ENCODE measurements around the gene ASPA.

The ASPA gene

GRCh38 chr17:3505008-3505407, 29.2 kb downstream of the ASPA start:
- H3K9me3 ChIP-seq (ENCODE audit: control insufficient read depth, insufficient read depth, low read length), result no peaks in the 10 kb centered on the region
- no peak overlapping the region for H3K4me3 ChIP-seq (ENCODE audit: low read length)
- H3K79me2 ChIP-seq (ENCODE audit: control insufficient read depth, low read length), result no peaks in the 10 kb centered on the region
- 0 out of 2 replicates have a peak, but pooled peaks cover 3% of the 10 kb centered on the region for H3K27me3 ChIP-seq (ENCODE audit: control insufficient read depth, low read length)
- no peaks in the 10 kb centered on the region for H4K20me1 ChIP-seq (ENCODE audit: control insufficient read depth, insufficient read depth, low read depth, low read length)
- H3F3A ChIP-seq (ENCODE audit: control insufficient read depth, insufficient read depth), result no peaks in the 10 kb centered on the region
- H3K27ac ChIP-seq (ENCODE audit: low read depth, low read length), result no peak overlapping the region
- no peaks in the 10 kb centered on the region for H3K4me1 ChIP-seq (ENCODE audit: control insufficient read depth, low read length)
- H3K36me3 ChIP-seq (ENCODE audit: control insufficient read depth, low read length), result no peaks in the 10 kb centered on the region
- no peak overlapping the region for H3K4me2 ChIP-seq (ENCODE audit: low read length)
- H3K9me2 ChIP-seq (replicated peaks; ENCODE audit: control insufficient read depth, low read length), result no peaks in the 10 kb centered on the region
- TF ChIP-seq EZH2phosphoT487 (IDR thresholded peaks at IDR 0.05; ENCODE audit: borderline replicate concordance, low read length) (no peak), CTCF (IDR thresholded peaks at IDR 0.05; ENCODE audit: low read depth, low read length, poor library complexity, severe bottlenecking) (no peak)

GRCh38 chr17:3506054-3506453, 30.3 kb downstream of the ASPA start:
- Histone ChIP-seq H3F3A (ENCODE audit: control insufficient read depth, insufficient read depth) (no peaks in the 10 kb centered on the region), H3K36me3 (ENCODE audit: control insufficient read depth, low read length) (no peaks in the 10 kb centered on the region), H3K9me2 (replicated peaks; ENCODE audit: control insufficient read depth, low read length) (no peaks in the 10 kb centered on the region), H3K27me3 (ENCODE audit: control insufficient read depth, low read length) (0 out of 2 replicates have a peak, but pooled peaks cover 2% of the 10 kb centered on the region), H3K4me2 (ENCODE audit: low read length) (no peak overlapping the region), H3K79me2 (ENCODE audit: control insufficient read depth, low read length) (no peaks in the 10 kb centered on the region), H3K4me3 (ENCODE audit: low read length) (no peak overlapping the region), H3K9me3 (ENCODE audit: control insufficient read depth, insufficient read depth, low read length) (no peaks in the 10 kb centered on the region), H3K27ac (ENCODE audit: low read depth, low read length) (no peak overlapping the region), H4K20me1 (ENCODE audit: control insufficient read depth, insufficient read depth, low read depth, low read length) (no peaks in the 10 kb centered on the region), H3K4me1 (ENCODE audit: control insufficient read depth, low read length) (no peaks in the 10 kb centered on the region)
- TF ChIP-seq CTCF (IDR thresholded peaks at IDR 0.05; ENCODE audit: low read depth, low read length, poor library complexity, severe bottlenecking) (no peak), EZH2phosphoT487 (IDR thresholded peaks at IDR 0.05; ENCODE audit: borderline replicate concordance, low read length) (no peak)

GRCh38 chr17:3507071-3507470, 31.3 kb downstream of the ASPA start:
- no peaks in the 10 kb centered on the region for H3K9me2 ChIP-seq (replicated peaks; ENCODE audit: control insufficient read depth, low read length)
- no peaks in the 10 kb centered on the region for H3K36me3 ChIP-seq (ENCODE audit: control insufficient read depth, low read length)
- H3K79me2 ChIP-seq (ENCODE audit: control insufficient read depth, low read length), result no peaks in the 10 kb centered on the region
- no peaks in the 10 kb centered on the region for H4K20me1 ChIP-seq (ENCODE audit: control insufficient read depth, insufficient read depth, low read depth, low read length)
- no peak overlapping the region for H3K4me2 ChIP-seq (ENCODE audit: low read length)
- no peaks in the 10 kb centered on the region for H3K9me3 ChIP-seq (ENCODE audit: control insufficient read depth, insufficient read depth, low read length)
- no peak overlapping the region for H3K4me3 ChIP-seq (ENCODE audit: low read length)
- H3K4me1 ChIP-seq (ENCODE audit: control insufficient read depth, low read length), result no peaks in the 10 kb centered on the region
- no peaks in the 10 kb centered on the region for H3F3A ChIP-seq (ENCODE audit: control insufficient read depth, insufficient read depth)
- H3K27me3 ChIP-seq (ENCODE audit: control insufficient read depth, low read length), result no peaks in the 10 kb centered on the region
- H3K27ac ChIP-seq (ENCODE audit: low read depth, low read length), result no peak overlapping the region
- TF ChIP-seq EZH2phosphoT487 (IDR thresholded peaks at IDR 0.05; ENCODE audit: borderline replicate concordance, low read length) (no peak), CTCF (IDR thresholded peaks at IDR 0.05; ENCODE audit: low read depth, low read length, poor library complexity, severe bottlenecking) (no peak)

- H3K79me2 ChIP-seq (ENCODE audit: control insufficient read depth, low read length), result no peaks in the 10 kb centered on the region
- no peak overlapping the region for H3K4me3 ChIP-seq (ENCODE audit: low read length)
- no peaks in the 10 kb centered on the region for H3K9me2 ChIP-seq (replicated peaks; ENCODE audit: control insufficient read depth, low read length)
- no peaks in the 10 kb centered on the region for H3K4me1 ChIP-seq (ENCODE audit: control insufficient read depth, low read length)
- no peaks in the 10 kb centered on the region for H3K9me3 ChIP-seq (ENCODE audit: control insufficient read depth, insufficient read depth, low read length)
- H3K27me3 ChIP-seq (ENCODE audit: control insufficient read depth, low read length), result no peaks in the 10 kb centered on the region
- no peaks in the 10 kb centered on the region for H3F3A ChIP-seq (ENCODE audit: control insufficient read depth, insufficient read depth)
- H3K36me3 ChIP-seq (ENCODE audit: control insufficient read depth, low read length), result no peaks in the 10 kb centered on the region
- TF ChIP-seq CTCF (IDR thresholded peaks at IDR 0.05; ENCODE audit: low read depth, low read length, poor library complexity, severe bottlenecking), result no peak
- TF ChIP-seq EZH2phosphoT487 (IDR thresholded peaks at IDR 0.05; ENCODE audit: borderline replicate concordance, low read length), result no peak
- no peaks in the 10 kb centered on the region for H4K20me1 ChIP-seq (ENCODE audit: control insufficient read depth, insufficient read depth, low read depth, low read length)
- H3K4me2 ChIP-seq (ENCODE audit: low read length), result no peak overlapping the region
- H3K27ac ChIP-seq (ENCODE audit: low read depth, low read length), result no peak overlapping the region
These were observed 32.1 kb downstream of the ASPA start for GRCh38 chr17:3507869-3508268.
